ENCODE results near the gene VAT1. TPM values are rescaled to one million over a fixed set of nuclear protein-coding genes. Genes with fewer than 3 reads are reported as not detected.

Gene VAT1
- polyA plus RNA-seq (2013, experiment 1 of 2) = 775 TPM
- polyA plus RNA-seq (2013, experiment 2 of 2) = 762 TPM

DNA sequence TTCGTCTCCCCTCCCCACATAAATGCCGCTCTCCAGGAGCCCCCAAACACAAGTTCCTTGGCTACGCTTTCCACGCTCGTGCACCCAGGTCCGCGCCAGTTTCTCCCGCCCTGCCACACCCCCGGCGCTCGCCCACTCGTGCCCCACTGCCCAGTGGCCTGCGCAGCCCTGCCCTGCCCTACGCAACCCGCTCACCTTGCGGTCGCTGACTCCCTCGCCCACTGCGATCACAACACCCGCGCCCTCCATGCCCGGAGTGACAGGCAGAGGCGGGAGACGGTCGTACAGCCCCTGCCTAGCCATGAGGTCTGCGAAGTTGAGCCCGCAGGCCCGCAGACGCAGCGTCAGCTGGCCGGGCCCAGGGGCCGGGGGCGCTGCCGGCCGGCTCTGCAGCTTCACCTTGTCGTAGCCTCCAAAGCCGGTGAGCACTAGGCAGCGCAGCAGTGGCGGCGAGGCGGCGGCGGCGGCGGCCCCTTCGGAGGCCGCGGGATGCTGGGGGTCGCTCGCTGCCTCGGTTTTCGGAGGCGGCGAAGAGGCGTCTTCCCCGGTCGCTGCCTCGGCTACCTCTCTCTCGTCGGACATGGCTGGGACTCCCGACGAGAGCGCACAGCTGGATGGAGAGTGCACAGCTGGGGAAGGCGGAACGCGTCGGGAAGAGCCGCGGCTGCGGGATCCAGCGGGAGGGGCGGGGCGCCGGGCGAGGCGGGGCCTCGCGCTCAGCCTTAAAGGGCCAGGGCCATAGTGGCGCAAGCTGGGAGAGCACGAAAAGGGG is at the start of gene VAT1:
VAT1 (minus strand) TSS at position 645 of the 772 bp plus-strand sequence; CDS start at position 582, 63 bp downstream.
- H3K27ac ChIP-seq (ENCODE audit: low read length, poor library complexity, severe bottlenecking) = peak within 1 kb of the TSS; percentile 41
- H2AK5ac ChIP-seq (ENCODE audit: low read length, severe bottlenecking) = no peak within 1 kb of the TSS
- H3K27me3 ChIP-seq (ENCODE audit: control insufficient read depth in 1 of 2, insufficient read depth in 1 of 2, low read length in 2 of 2) = no peaks in the 10 kb centered on the region
- peaks cover 20 to 31% of the 10 kb centered on the region in 2 experiments for H3K36me3 ChIP-seq (ENCODE audit: control insufficient read depth in 1 of 2, insufficient read depth in 2 of 2, low read depth in 1 of 2, low read length in 2 of 2)
- peak within 1 kb of the TSS; percentile 96 for H2BK120ac ChIP-seq (ENCODE audit: low read depth, low read length)
- peaks cover 24% of the 10 kb centered on the region for H3K4me1 ChIP-seq (ENCODE audit: control insufficient read depth, insufficient read depth, low read depth, low read length)
- peak within 1 kb of the TSS; percentile 96 for H3K9ac ChIP-seq (ENCODE audit: low read length)
- peak within 1 kb of the TSS; percentile 95 to 99 for H3K4me3 ChIP-seq (ENCODE audit: insufficient read depth in 1 of 2, low read depth in 1 of 2, low read length in 2 of 2)
- H2BK5ac ChIP-seq (ENCODE audit: low read depth, low read length, poor library complexity, severe bottlenecking) = no peak within 1 kb of the TSS
- H3K4ac ChIP-seq (ENCODE audit: low read depth in 1 of 2, low read length in 2 of 2) = peak within 1 kb of the TSS; percentile 79
- under 1% methylated on average over 71 of the region's 80 CpGs for WGBS
- H2AFZ ChIP-seq (ENCODE audit: low read depth, low read length) = peak within 1 kb of the TSS; percentile 43
- peak within 1 kb of the TSS; percentile 25 to 99 for H3K14ac ChIP-seq (ENCODE audit: low read length in 2 of 2)
- peaks cover 10% of the 10 kb centered on the region for H3K79me1 ChIP-seq (replicated peaks; ENCODE audit: low read length, poor library complexity, severe bottlenecking)
- peak within 1 kb of the TSS; percentile 77 for H3K4me2 ChIP-seq (ENCODE audit: low read length, poor library complexity, severe bottlenecking)
- peak within 1 kb of the TSS; percentile 98 to 99 for H3K18ac ChIP-seq (ENCODE audit: low read depth in 1 of 2, low read length in 2 of 2)
- no peaks in the 10 kb centered on the region for H3K9me3 ChIP-seq (ENCODE audit: control insufficient read depth, low read length)
- peak within 1 kb of the TSS; percentile 57 for H2BK15ac ChIP-seq (ENCODE audit: low read depth, poor library complexity, severe bottlenecking)
- H4K8ac ChIP-seq (ENCODE audit: low read length) = peak within 1 kb of the TSS; percentile 94
- H4K91ac ChIP-seq (ENCODE audit: low read length) = peak within 1 kb of the TSS; percentile 99
- DNase-seq = peak; percentile 86
- peak within 1 kb of the TSS; percentile 37 to 96 for H3K23ac ChIP-seq (ENCODE audit: low read length in 2 of 2)
- peak within 1 kb of the TSS in 1 of 2 experiments; percentile 60 for H2BK12ac ChIP-seq (ENCODE audit: low read length in 2 of 2)

DNA sequence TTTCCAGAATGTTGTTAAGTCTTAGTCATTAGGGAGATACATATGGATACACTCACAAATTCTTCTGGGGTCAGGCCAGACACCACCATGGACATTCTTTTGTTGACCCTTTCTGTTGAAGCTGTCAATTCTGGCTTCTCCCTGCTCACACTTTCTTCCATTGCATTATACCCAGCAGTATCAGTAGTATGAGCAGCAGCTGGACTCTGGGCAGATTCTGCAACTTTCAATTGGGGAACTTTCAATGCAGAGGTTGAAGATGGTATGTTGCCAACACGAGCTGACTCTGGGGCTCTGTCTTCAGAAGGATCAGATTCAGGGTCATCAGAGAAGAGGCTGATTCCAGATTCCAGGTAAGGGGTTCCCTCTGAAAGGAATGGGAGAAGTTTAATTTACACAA is 48.7 kb upstream of the VAT1 start:
- Histone ChIP-seq H3K23ac (ENCODE audit: low read length in 2 of 2) (no peak overlapping the region), H3K4me1 (ENCODE audit: control insufficient read depth, insufficient read depth, low read depth, low read length) (no peaks in the 10 kb centered on the region), H3K27ac (ENCODE audit: low read length, poor library complexity, severe bottlenecking) (no peak overlapping the region), H2AK5ac (ENCODE audit: low read length, severe bottlenecking) (no peak overlapping the region), H3K9me3 (ENCODE audit: control insufficient read depth, low read length) (no peaks in the 10 kb centered on the region), H3K79me1 (replicated peaks; ENCODE audit: low read length, poor library complexity, severe bottlenecking) (no peaks in the 10 kb centered on the region), H3K27me3 (ENCODE audit: control insufficient read depth in 1 of 2, insufficient read depth in 1 of 2, low read length in 2 of 2) (no peaks in the 10 kb centered on the region), H3K36me3 (ENCODE audit: control insufficient read depth in 1 of 2, insufficient read depth in 2 of 2, low read depth in 1 of 2, low read length in 2 of 2) (no peaks in the 10 kb centered on the region), H2BK12ac (ENCODE audit: low read length in 2 of 2) (no peak overlapping the region), H2BK15ac (ENCODE audit: low read depth, poor library complexity, severe bottlenecking) (no peak overlapping the region), H3K4ac (ENCODE audit: low read depth in 1 of 2, low read length in 2 of 2) (no peak overlapping the region), H2AFZ (ENCODE audit: low read depth, low read length) (no peak overlapping the region), H4K91ac (ENCODE audit: low read length) (no peak overlapping the region), H3K9ac (ENCODE audit: low read length) (no peak overlapping the region), H3K4me3 (ENCODE audit: insufficient read depth in 1 of 2, low read depth in 1 of 2, low read length in 2 of 2) (no peak overlapping the region), H3K14ac (ENCODE audit: low read length in 2 of 2) (no peak overlapping the region), H3K4me2 (ENCODE audit: low read length, poor library complexity, severe bottlenecking) (no peak overlapping the region), H3K18ac (ENCODE audit: low read depth in 1 of 2, low read length in 2 of 2) (no peak overlapping the region), H4K8ac (ENCODE audit: low read length) (no peak overlapping the region), H2BK120ac (ENCODE audit: low read depth, low read length) (no peak overlapping the region), H2BK5ac (ENCODE audit: low read depth, low read length, poor library complexity, severe bottlenecking) (no peak overlapping the region)
- WGBS = 92% methylated on average over 1 of the region's 1 CpG
- DNase-seq = no peak

DNA sequence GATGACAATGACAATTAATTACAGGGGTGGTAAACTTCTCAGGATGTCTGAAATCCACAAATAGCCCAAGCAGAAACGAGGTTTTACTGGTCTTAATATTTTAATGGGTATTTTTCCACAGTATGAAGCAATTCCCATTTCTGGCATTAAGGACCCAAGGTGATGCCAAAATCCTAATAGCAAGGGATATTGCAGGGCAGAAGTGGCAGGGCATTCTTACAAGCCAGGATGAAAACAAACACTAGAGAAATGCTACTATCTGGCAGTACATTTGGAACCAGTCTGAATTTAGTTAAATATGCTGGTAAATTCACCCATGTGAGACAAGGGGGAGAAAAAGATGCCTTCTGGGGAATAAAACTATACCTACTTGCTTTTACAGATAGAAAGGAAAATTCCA is 48.1 kb upstream of the VAT1 start:
- no peak overlapping the region for H2AFZ ChIP-seq (ENCODE audit: low read depth, low read length)
- no peak overlapping the region for H3K23ac ChIP-seq (ENCODE audit: low read length in 2 of 2)
- no peak overlapping the region for H2BK5ac ChIP-seq (ENCODE audit: low read depth, low read length, poor library complexity, severe bottlenecking)
- no peaks in the 10 kb centered on the region for H3K9me3 ChIP-seq (ENCODE audit: control insufficient read depth, low read length)
- no peak overlapping the region for H3K27ac ChIP-seq (ENCODE audit: low read length, poor library complexity, severe bottlenecking)
- H3K27me3 ChIP-seq (ENCODE audit: control insufficient read depth in 1 of 2, insufficient read depth in 1 of 2, low read length in 2 of 2) = no peaks in the 10 kb centered on the region
- no peak overlapping the region for H4K8ac ChIP-seq (ENCODE audit: low read length)
- no peak for DNase-seq
- no peak overlapping the region for H3K14ac ChIP-seq (ENCODE audit: low read length in 2 of 2)
- no peaks in the 10 kb centered on the region for H3K4me1 ChIP-seq (ENCODE audit: control insufficient read depth, insufficient read depth, low read depth, low read length)
- no peak overlapping the region for H2AK5ac ChIP-seq (ENCODE audit: low read length, severe bottlenecking)
- H3K9ac ChIP-seq (ENCODE audit: low read length) = no peak overlapping the region
- 100% methylated on average over 1 of the region's 1 CpG for WGBS
- H2BK120ac ChIP-seq (ENCODE audit: low read depth, low read length) = no peak overlapping the region
- no peak overlapping the region for H3K18ac ChIP-seq (ENCODE audit: low read depth in 1 of 2, low read length in 2 of 2)
- H4K91ac ChIP-seq (ENCODE audit: low read length) = no peak overlapping the region
- no peak overlapping the region for H3K4ac ChIP-seq (ENCODE audit: low read depth in 1 of 2, low read length in 2 of 2)
- no peaks in the 10 kb centered on the region for H3K36me3 ChIP-seq (ENCODE audit: control insufficient read depth in 1 of 2, insufficient read depth in 2 of 2, low read depth in 1 of 2, low read length in 2 of 2)
- H2BK12ac ChIP-seq (ENCODE audit: low read length in 2 of 2) = no peak overlapping the region
- no peaks in the 10 kb centered on the region for H3K79me1 ChIP-seq (replicated peaks; ENCODE audit: low read length, poor library complexity, severe bottlenecking)
- no peak overlapping the region for H3K4me2 ChIP-seq (ENCODE audit: low read length, poor library complexity, severe bottlenecking)
- no peak overlapping the region for H2BK15ac ChIP-seq (ENCODE audit: low read depth, poor library complexity, severe bottlenecking)
- no peak overlapping the region for H3K4me3 ChIP-seq (ENCODE audit: insufficient read depth in 1 of 2, low read depth in 1 of 2, low read length in 2 of 2)

DNA sequence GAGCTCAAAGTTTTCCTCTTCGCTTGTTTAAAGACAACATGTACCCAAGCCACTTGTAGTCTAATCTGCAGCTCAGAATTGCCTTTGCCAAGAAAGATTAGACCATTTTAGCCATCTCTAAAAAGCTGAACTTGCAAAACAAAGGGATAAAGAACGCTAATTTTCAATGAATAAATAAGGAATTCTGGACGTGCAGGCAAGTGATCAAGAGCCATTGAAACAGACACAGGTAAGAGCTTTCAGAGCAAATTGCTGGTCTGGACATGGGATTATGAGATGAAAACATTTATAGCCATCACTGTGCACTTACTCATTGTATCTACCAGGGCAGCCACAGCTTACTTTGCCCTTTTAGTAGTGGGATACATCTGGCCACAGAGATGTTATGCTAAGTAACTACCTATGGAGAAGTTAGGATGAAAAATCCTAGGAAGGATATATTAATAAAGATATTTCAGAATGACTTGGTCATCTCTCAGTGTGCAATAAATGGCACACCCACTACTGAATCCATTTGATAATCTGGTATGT is 47.2 kb upstream of the VAT1 start:
- Histone ChIP-seq H3K4me3 (ENCODE audit: insufficient read depth in 1 of 2, low read depth in 1 of 2, low read length in 2 of 2) (no peak overlapping the region), H2AFZ (ENCODE audit: low read depth, low read length) (no peak overlapping the region), H2BK5ac (ENCODE audit: low read depth, low read length, poor library complexity, severe bottlenecking) (no peak overlapping the region), H3K27ac (ENCODE audit: low read length, poor library complexity, severe bottlenecking) (no peak overlapping the region), H3K9me3 (ENCODE audit: control insufficient read depth, low read length) (no peaks in the 10 kb centered on the region), H2BK12ac (ENCODE audit: low read length in 2 of 2) (no peak overlapping the region), H3K36me3 (ENCODE audit: control insufficient read depth in 1 of 2, insufficient read depth in 2 of 2, low read depth in 1 of 2, low read length in 2 of 2) (no peaks in the 10 kb centered on the region), H2AK5ac (ENCODE audit: low read length, severe bottlenecking) (no peak overlapping the region), H2BK15ac (ENCODE audit: low read depth, poor library complexity, severe bottlenecking) (no peak overlapping the region), H3K4me1 (ENCODE audit: control insufficient read depth, insufficient read depth, low read depth, low read length) (no peaks in the 10 kb centered on the region), H3K18ac (ENCODE audit: low read depth in 1 of 2, low read length in 2 of 2) (no peak overlapping the region), H3K9ac (ENCODE audit: low read length) (no peak overlapping the region), H2BK120ac (ENCODE audit: low read depth, low read length) (no peak overlapping the region), H4K8ac (ENCODE audit: low read length) (no peak overlapping the region), H3K14ac (ENCODE audit: low read length in 2 of 2) (no peak overlapping the region), H4K91ac (ENCODE audit: low read length) (no peak overlapping the region), H3K4me2 (ENCODE audit: low read length, poor library complexity, severe bottlenecking) (no peak overlapping the region), H3K23ac (ENCODE audit: low read length in 2 of 2) (no peak overlapping the region), H3K4ac (ENCODE audit: low read depth in 1 of 2, low read length in 2 of 2) (no peak overlapping the region), H3K79me1 (replicated peaks; ENCODE audit: low read length, poor library complexity, severe bottlenecking) (no peaks in the 10 kb centered on the region), H3K27me3 (ENCODE audit: control insufficient read depth in 1 of 2, insufficient read depth in 1 of 2, low read length in 2 of 2) (no peaks in the 10 kb centered on the region)
- 97% methylated on average over 3 of the region's 3 CpGs for WGBS
- no peak for DNase-seq
